GM19372 (cell line): ENCODE data around the gene TAF6L.
A peak's percentile ranks its signal among the peaks of the same experiment; 100 is the strongest.
"Not testable (repeated sequence)": the region's sequence is repeated elsewhere in the genome, so short reads cannot be mapped to it uniquely, and the experiment has no call there.

Experiments
- ATAC-seq: cut with Tn5 transposase; IDR thresholded peaks from one replicate; pipeline ENCODE4 v1.9.1; 2021; ENCODE audit warnings: mild to moderate bottlenecking, low read depth, moderate library complexity; ENCODE audit not compliant: unreplicated experiment

Gene TAF6L

GRCh38 chr11:62753736-62754603 lies 17.2 kb upstream of the TAF6L start, which contains the start of gene ZBTB3:
Gene ZBTB3, minus strand, starts transcription at chr11:62754160. Its CDS starts 496 bp downstream, at chr11:62753664.
- peak; percentile 97 for ATAC-seq

- no peak for ATAC-seq
Measured at GRCh38 chr11:62755086-62755615, 16.0 kb upstream of the TAF6L start.

GRCh38 chr11:62757846-62758788 lies 13.1 kb upstream of the TAF6L start:
- no peak for ATAC-seq

- not testable (repeated sequence) for ATAC-seq
Measured at GRCh38 chr11:62760867-62761227, 10.3 kb upstream of the TAF6L start.

- ATAC-seq = peak; percentile 2
Measured at GRCh38 chr11:62770778-62771143, 435 bp upstream of the TAF6L start.

- ATAC-seq = no peak
Measured at GRCh38 chr11:62774407-62774806, 3.2 kb downstream of the TAF6L start.

GRCh38 chr11:62775646-62776045 lies 4.5 kb downstream of the TAF6L start:
- no peak for ATAC-seq

- no peak for ATAC-seq
Measured at GRCh38 chr11:62777389-62777788, 6.2 kb downstream of the TAF6L start.

- ATAC-seq = no peak
Measured at GRCh38 chr11:62778441-62778840, 7.2 kb downstream of the TAF6L start.

GRCh38 chr11:62782753-62783152 lies 11.6 kb downstream of the TAF6L start:
- no peak for ATAC-seq

GRCh38 chr11:62786318-62787004 lies 15.3 kb downstream of the TAF6L start:
- peak; percentile 66 for ATAC-seq

GRCh38 chr11:62787005-62787759 lies 16.0 kb downstream of the TAF6L start, which contains the start of gene TMEM179B:
Gene TMEM179B, plus strand, starts transcription at chr11:62787402. Its CDS starts 30 bp downstream, at chr11:62787432.
- peak; percentile 59 for ATAC-seq

- ATAC-seq = no peak
Measured at GRCh38 chr11:62788991-62789390, 17.8 kb downstream of the TAF6L start.

GRCh38 chr11:62789576-62789975 lies 18.4 kb downstream of the TAF6L start:
- ATAC-seq = no peak

- ATAC-seq = peak; percentile 70
Measured at GRCh38 chr11:62791501-62792201, 20.5 kb downstream of the TAF6L start, which contains the start of gene TMEM223. Gene TMEM223, minus strand, starts transcription at chr11:62792006. Its CDS starts 12 bp downstream, at chr11:62791994.

GRCh38 chr11:62792202-62792575 lies 21.0 kb downstream of the TAF6L start:
- ATAC-seq = no peak

GRCh38 chr11:62794201-62794775 lies 23.1 kb downstream of the TAF6L start:
- ATAC-seq = no peak

GRCh38 chr11:62796281-62796680 lies 25.1 kb downstream of the TAF6L start:
- no peak for ATAC-seq

- ATAC-seq = no peak
Measured at GRCh38 chr11:62799486-62799885, 28.3 kb downstream of the TAF6L start.
